Progenitor cell of endocrine pancreas (in vitro differentiated cells): ENCODE data around the gene GRIN2A. TPM values are rescaled to one million over a fixed set of nuclear protein-coding genes. Genes with fewer than 3 reads are reported as not detected.

Experiments used
- DNase-seq: peaks from one replicate; pipeline ENCODE4 v3.0.0; 2021; ENCODE audit warnings: low spot score; ENCODE audit not compliant: unreplicated experiment
- H3K27ac Mint-ChIP-seq: 2 replicates; pipeline ENCODE4 v1.8.0; 2021; ENCODE audit warnings: mild to moderate bottlenecking, moderate library complexity, mixed read lengths
- H3K27me3 Mint-ChIP-seq: 2 replicates; pipeline ENCODE4 v1.8.0; 2021; ENCODE audit warnings: mixed read lengths
- H3K36me3 Mint-ChIP-seq: 2 replicates; pipeline ENCODE4 v1.8.0; 2022; ENCODE audit warnings: mixed read lengths; ENCODE audit not compliant: insufficient read depth
- H3K4me1 Mint-ChIP-seq: 2 replicates; pipeline ENCODE4 v1.8.0; 2021; ENCODE audit warnings: low read depth, mixed read lengths
- H3K4me3 Mint-ChIP-seq: 2 replicates; pipeline ENCODE4 v1.8.0; 2021; ENCODE audit warnings: low read depth, mild to moderate bottlenecking, moderate library complexity, mixed read lengths
- H3K9me3 Mint-ChIP-seq: 2 replicates; pipeline ENCODE4 v1.8.0; 2021; ENCODE audit warnings: low read depth, mixed read lengths
- total RNA-seq: library from RNA; stranded (reverse); gene quantifications from 2 replicates; pipeline ENCODE4 v1.2.1, GENCODE V29; 2021
- TF ChIP-seq, protein P1 (sequence below): fragments of 200-600 bp; sonication (generic); IDR thresholded peaks from one replicate; pipeline ENCODE4 v1.5.0; 2021; ENCODE audit warnings: antibody characterized with exemption, mild to moderate bottlenecking; ENCODE audit not compliant: unreplicated experiment

GRIN2A gene
- total RNA-seq, 1 donor from 2014 or later, result 1.7 TPM

DNA sequence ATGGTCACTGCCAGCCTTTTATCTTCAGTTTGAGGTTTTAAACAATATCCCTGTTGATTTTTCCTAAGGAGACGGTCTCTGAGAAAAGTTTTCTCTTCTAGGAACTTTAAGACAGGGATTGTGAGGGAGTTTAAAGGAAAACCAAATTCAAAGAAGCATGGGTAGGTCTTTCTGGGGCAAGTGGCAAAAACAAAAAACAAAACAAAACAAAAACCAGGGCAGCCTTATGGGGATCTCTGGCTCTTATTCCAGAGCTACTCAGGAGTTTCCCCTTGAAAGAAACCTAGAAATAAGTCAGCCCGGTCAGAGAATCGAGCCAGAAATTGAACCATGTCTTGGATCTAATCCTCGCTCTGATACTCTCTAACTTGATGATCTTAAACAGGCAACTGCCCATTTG lies 424.5 kb downstream of the GRIN2A start:
- no peaks in the 10 kb centered on the region for H3K4me1 Mint-ChIP-seq
- no peaks in the 10 kb centered on the region for H3K9me3 Mint-ChIP-seq
- H3K27me3 Mint-ChIP-seq, result no peaks in the 10 kb centered on the region

DNA sequence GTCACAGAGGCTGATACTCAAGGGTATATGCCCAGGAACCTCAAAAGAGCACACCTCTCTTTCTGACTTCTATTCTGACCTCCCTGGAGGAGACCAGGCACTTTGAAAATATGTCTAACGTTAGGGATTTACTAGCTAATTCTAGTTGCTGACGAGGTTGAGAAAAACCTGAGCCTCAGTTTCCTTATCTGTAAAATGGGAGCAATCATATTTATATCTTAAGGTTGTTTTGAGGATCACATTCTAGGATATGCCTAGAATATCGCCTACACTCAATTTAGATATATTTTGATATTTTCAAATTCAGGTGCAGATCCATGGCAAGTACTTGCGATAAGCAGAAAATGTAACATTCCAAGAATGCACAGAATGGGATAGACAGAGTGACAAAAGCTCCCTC lies 425.8 kb downstream of the GRIN2A start:
- H3K27me3 Mint-ChIP-seq, result peaks cover 5% of the 10 kb centered on the region
- TF ChIP-seq, protein P1, sequence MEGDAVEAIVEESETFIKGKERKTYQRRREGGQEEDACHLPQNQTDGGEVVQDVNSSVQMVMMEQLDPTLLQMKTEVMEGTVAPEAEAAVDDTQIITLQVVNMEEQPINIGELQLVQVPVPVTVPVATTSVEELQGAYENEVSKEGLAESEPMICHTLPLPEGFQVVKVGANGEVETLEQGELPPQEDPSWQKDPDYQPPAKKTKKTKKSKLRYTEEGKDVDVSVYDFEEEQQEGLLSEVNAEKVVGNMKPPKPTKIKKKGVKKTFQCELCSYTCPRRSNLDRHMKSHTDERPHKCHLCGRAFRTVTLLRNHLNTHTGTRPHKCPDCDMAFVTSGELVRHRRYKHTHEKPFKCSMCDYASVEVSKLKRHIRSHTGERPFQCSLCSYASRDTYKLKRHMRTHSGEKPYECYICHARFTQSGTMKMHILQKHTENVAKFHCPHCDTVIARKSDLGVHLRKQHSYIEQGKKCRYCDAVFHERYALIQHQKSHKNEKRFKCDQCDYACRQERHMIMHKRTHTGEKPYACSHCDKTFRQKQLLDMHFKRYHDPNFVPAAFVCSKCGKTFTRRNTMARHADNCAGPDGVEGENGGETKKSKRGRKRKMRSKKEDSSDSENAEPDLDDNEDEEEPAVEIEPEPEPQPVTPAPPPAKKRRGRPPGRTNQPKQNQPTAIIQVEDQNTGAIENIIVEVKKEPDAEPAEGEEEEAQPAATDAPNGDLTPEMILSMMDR, result no peak
- H3K4me3 Mint-ChIP-seq, result no peak overlapping the region
- H3K9me3 Mint-ChIP-seq, result no peaks in the 10 kb centered on the region
- DNase-seq, result no peak
- H3K36me3 Mint-ChIP-seq, result no peaks in the 10 kb centered on the region
- no peak overlapping the region for H3K27ac Mint-ChIP-seq
- H3K4me1 Mint-ChIP-seq, result no peaks in the 10 kb centered on the region

More for the DNA sequence above, 424.5 kb downstream of the GRIN2A start:
- Mint-ChIP-seq H3K36me3 (no peaks in the 10 kb centered on the region), H3K27ac (no peak overlapping the region), H3K4me3 (no peak overlapping the region)
- TF ChIP-seq, protein P1, result no peak
- DNase-seq, result no peak

DNA sequence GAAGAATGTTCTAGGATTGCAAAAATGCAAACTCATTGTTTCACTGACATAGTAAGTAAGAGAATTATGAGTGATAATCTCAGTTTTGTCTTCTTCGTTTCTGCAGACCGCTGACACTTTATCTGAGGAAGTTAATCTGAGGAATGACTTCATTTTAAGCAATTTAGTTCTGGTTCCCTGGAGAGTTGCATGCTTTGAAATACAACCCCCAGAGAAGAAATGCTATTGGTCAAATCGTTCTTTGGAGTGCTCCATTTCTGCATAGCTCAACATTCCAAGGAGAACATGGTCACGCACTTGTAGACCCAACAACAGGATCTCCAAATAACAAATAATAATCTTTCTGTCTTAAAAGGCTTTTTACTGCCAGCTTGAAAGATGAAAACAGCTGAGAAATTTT lies 427.1 kb downstream of the GRIN2A start:
- DNase-seq, result no peak
- Mint-ChIP-seq H3K4me3 (no peak overlapping the region), H3K27ac (no peak overlapping the region), H3K4me1 (no peaks in the 10 kb centered on the region), H3K27me3 (peaks cover 6% of the 10 kb centered on the region), H3K9me3 (no peaks in the 10 kb centered on the region), H3K36me3 (no peaks in the 10 kb centered on the region)
- TF ChIP-seq, protein P1, result no peak

DNA sequence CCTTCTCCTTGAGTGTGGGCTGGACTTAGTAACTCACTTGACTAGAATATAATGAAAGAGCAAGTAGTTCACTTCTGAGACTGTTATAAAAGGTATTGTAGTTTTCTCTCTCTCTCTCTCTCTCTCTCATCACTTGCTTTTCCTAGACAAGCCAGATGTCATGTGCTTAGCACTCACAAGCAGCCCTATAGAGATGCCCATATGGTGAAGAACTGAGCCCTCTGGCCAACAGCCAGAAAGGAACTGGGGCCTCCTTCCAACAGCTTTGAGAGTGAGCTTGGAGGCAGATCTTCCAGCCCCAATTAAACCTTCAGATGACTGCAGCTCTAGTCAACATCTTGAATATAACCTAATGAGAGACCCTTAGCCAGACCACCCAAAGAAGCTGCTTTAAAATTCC lies 440.5 kb downstream of the GRIN2A start:
- H3K27me3 Mint-ChIP-seq, result peaks cover 7% of the 10 kb centered on the region
- TF ChIP-seq, protein P1, result no peak
- no peak overlapping the region for H3K4me3 Mint-ChIP-seq
- peaks cover 2% of the 10 kb centered on the region for H3K4me1 Mint-ChIP-seq
- DNase-seq, result no peak
- no peaks in the 10 kb centered on the region for H3K9me3 Mint-ChIP-seq
- H3K36me3 Mint-ChIP-seq, result no peaks in the 10 kb centered on the region
- H3K27ac Mint-ChIP-seq, result no peak overlapping the region

DNA sequence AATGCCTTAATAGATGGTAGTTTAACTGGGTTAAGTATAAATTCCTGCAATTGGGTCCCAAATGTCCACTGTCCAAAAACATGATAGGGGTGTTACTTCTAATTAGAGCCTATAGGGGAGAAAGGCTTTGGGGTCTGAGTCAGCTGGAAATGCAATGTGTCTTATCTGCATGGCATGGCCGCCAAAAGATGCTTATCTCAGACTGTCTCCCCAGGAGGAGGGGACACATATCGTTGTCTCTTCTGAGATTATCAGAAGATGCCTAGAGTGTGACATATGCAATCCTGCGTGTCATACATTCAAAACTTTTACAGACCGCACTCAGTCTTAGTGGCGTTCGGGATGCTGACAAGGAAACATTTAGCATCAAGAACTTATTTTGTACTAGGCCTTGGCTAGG lies 442.9 kb downstream of the GRIN2A start:
- H3K27me3 Mint-ChIP-seq, result peaks cover 3% of the 10 kb centered on the region
- H3K27ac Mint-ChIP-seq, result no peak overlapping the region
- DNase-seq, result no peak
- H3K4me3 Mint-ChIP-seq, result no peak overlapping the region
- TF ChIP-seq, protein P1, result no peak
- H3K36me3 Mint-ChIP-seq, result no peaks in the 10 kb centered on the region
- no peaks in the 10 kb centered on the region for H3K4me1 Mint-ChIP-seq
- H3K9me3 Mint-ChIP-seq, result no peaks in the 10 kb centered on the region
